PC-3 (cell line): ENCODE measurements around the gene USP48. TPM values are rescaled to one million over a fixed set of nuclear protein-coding genes. Genes with fewer than 3 reads are reported as not detected.
"Not testable (repeated sequence)": the region's sequence is repeated elsewhere in the genome, so short reads cannot be mapped to it uniquely, and the experiment has no call there.

Experiments used
- ATAC-seq: fragments of 200-7000 bp; cut with Tn5 transposase; 2 replicates; pipeline ENCODE4 v1.9.1; 2020; ENCODE audit warnings: mild to moderate bottlenecking, moderate library complexity
- BruUV-seq: library from RNA; stranded (reverse); fragments of 400-500 nt; replicated peaks from 2 replicates; lab custom pipeline; 2021; lab: Mats Ljungman, UMichigan
- CTCF ChIA-PET: fragments of 300-600 bp; sonication (Branson Sonifier 250); formaldehyde crosslinking; loops from one replicate; lab custom pipeline; 2022; ENCODE audit warnings: antibody characterized with exemption; lab: Charles Lee
- POLR2A ChIA-PET: fragments of 300-600 bp; sonication (Branson Sonifier 250); formaldehyde crosslinking; loops from one replicate; lab custom pipeline; 2022; ENCODE audit warnings: antibody characterized with exemption; ENCODE audit not compliant: unreplicated experiment; lab: Charles Lee
- DNase-seq: peaks from one replicate; pipeline ENCODE4 v3.0.0-alpha.2; 2015
- H2AFZ ChIP-seq: fragments of 300-600 bp; sonication (generic); 2 replicates; pipeline ENCODE4 v1.6.0; 2016; ENCODE audit warnings: antibody characterized with exemption, low read length
- H3F3A ChIP-seq: fragments of 300-600 bp; sonication (generic); one replicate; pipeline ENCODE4 v1.6.0; 2017; ENCODE audit warnings: antibody characterized with exemption, low read length, control low read depth, mild to moderate bottlenecking; ENCODE audit not compliant: unreplicated experiment
- H3K27ac ChIP-seq: fragments of 300-600 bp; sonication (generic); 2 replicates; pipeline ENCODE4 v1.5.1; 2016; ENCODE audit warnings: mild to moderate bottlenecking, low read length
- H3K27me3 ChIP-seq: fragments of 300-600 bp; sonication (generic); 2 replicates; pipeline ENCODE4 v1.6.1; 2016; ENCODE audit warnings: low read length, mixed read lengths
- H3K36me3 ChIP-seq: fragments of 300-600 bp; sonication (generic); 2 replicates; pipeline ENCODE4 v1.6.1; 2016; ENCODE audit warnings: low read depth, mixed run types, low read length, mixed read lengths
- H3K4me1 ChIP-seq: fragments of 300-600 bp; sonication (generic); 2 replicates; pipeline ENCODE4 v1.5.1; 2016; ENCODE audit warnings: low read length; ENCODE audit not compliant: insufficient read depth
- H3K4me2 ChIP-seq: fragments of 300-600 bp; sonication (generic); 2 replicates; pipeline ENCODE4 v1.6.0; 2016; ENCODE audit warnings: low read length
- H3K4me3 ChIP-seq: fragments of 300-600 bp; sonication (generic); 2 replicates; pipeline ENCODE4 v1.5.1; 2016; ENCODE audit warnings: mild to moderate bottlenecking, low read length, mixed read lengths
- H3K79me2 ChIP-seq: fragments of 300-600 bp; sonication (generic); 2 replicates; pipeline ENCODE4 v1.6.1; 2017; ENCODE audit warnings: low read length, mixed read lengths
- H3K9ac ChIP-seq: fragments of 300-600 bp; sonication (generic); 2 replicates; pipeline ENCODE4 v1.6.0; 2016; ENCODE audit warnings: mild to moderate bottlenecking, low read length
- H3K9me2 ChIP-seq: fragments of 300-600 bp; sonication (generic); replicated peaks from 2 replicates; pipeline ENCODE4 v1.6.1; 2016; ENCODE audit warnings: mixed run types, low read length, mixed read lengths
- H3K9me3 ChIP-seq: fragments of 300-600 bp; sonication (generic); 2 replicates; pipeline ENCODE4 v1.6.1; 2016; ENCODE audit warnings: low read length, mixed read lengths
- H4K20me1 ChIP-seq: fragments of 300-600 bp; sonication (generic); 2 replicates; pipeline ENCODE4 v1.6.1; 2016; ENCODE audit warnings: low read length, mixed read lengths
- CTCF ChIP-seq: fragments of 300-600 bp; sonication (generic); conservative IDR thresholded peaks from 2 replicates; pipeline ENCODE4 v1.5.1; 2017; ENCODE audit warnings: antibody characterized with exemption, low read depth, mild to moderate bottlenecking, low read length
- EZH2 ChIP-seq: fragments of 300-600 bp; sonication (generic); IDR thresholded peaks from one replicate; pipeline ENCODE4 v1.6.1; 2017; ENCODE audit warnings: antibody characterized with exemption, mild to moderate bottlenecking, low read length; ENCODE audit not compliant: unreplicated experiment
- EZH2phosphoT487 ChIP-seq: fragments of 300-600 bp; sonication (generic); IDR thresholded peaks from 2 replicates; pipeline ENCODE4 v1.6.1; 2018; ENCODE audit warnings: mild to moderate bottlenecking, antibody characterized with exemption, low read length, borderline replicate concordance
- intact Hi-C: fragments of 100-400 bp; cut with micrococcal nuclease; formaldehyde crosslinking; loops from 2 replicates; pipeline ENCODE4 v1.9.0; 2023
- total RNA-seq: library from RNA; depleted of rRNA; stranded (reverse); fragments of >200 nt; gene quantifications from 2 replicates; pipeline ENCODE4 v1.2.3, GENCODE V29; 2014

USP48 gene
- total RNA-seq, 1 experiment from 2014 or later: 33.3 TPM

- BruUV-seq: TSS peak; percentile 1
- H3K9me3 ChIP-seq: no peaks in the 10 kb centered on the region
- H3K9me2 ChIP-seq: no peaks in the 10 kb centered on the region
- intact Hi-C loops: loop anchor here (10.0 kb wide), 2 partner anchors 155 to 185 kb away; partner anchors contain the start of gene HSPG2
- H3F3A ChIP-seq: no peaks in the 10 kb centered on the region
- H3K36me3 ChIP-seq: 0 out of 2 replicates have a peak, but pooled peaks cover 3% of the 10 kb centered on the region
- H3K27me3 ChIP-seq: no peaks in the 10 kb centered on the region
- no peak for DNase-seq
- no peak overlapping the region for H3K9ac ChIP-seq
- H4K20me1 ChIP-seq: peaks cover 44% of the 10 kb centered on the region
- no peak overlapping the region for H2AFZ ChIP-seq
- peak overlapping the region; percentile 30; the same call in 1 of the 2 replicates for H3K4me3 ChIP-seq
- H3K4me1 ChIP-seq: peaks cover 36% of the 10 kb centered on the region
- ChIA-PET POLR2A (no interaction called here), CTCF (no interaction called here)
- no peak for ATAC-seq
- peaks cover 79% of the 10 kb centered on the region for H3K79me2 ChIP-seq
- H3K27ac ChIP-seq: no peak overlapping the region
- TF ChIP-seq EZH2phosphoT487: no peak
- no peak for TF ChIP-seq EZH2
- TF ChIP-seq CTCF: no peak
- H3K4me2 ChIP-seq: peak overlapping the region; percentile 58
These were observed 3.1 kb downstream of the USP48 start for GRCh38 chr1:21779613-21780521.

- TF ChIP-seq EZH2: no peak
- no peak for TF ChIP-seq EZH2phosphoT487
- TF ChIP-seq CTCF: no peak
- Histone ChIP-seq H3F3A (no peaks in the 10 kb centered on the region), H4K20me1 (peaks cover 44% of the 10 kb centered on the region), H3K27me3 (no peaks in the 10 kb centered on the region), H2AFZ (no peak overlapping the region), H3K36me3 (0 out of 2 replicates have a peak, but pooled peaks cover 3% of the 10 kb centered on the region), H3K79me2 (peaks cover 94% of the 10 kb centered on the region), H3K9me3 (no peaks in the 10 kb centered on the region), H3K4me3 (no peak overlapping the region), H3K9me2 (no peaks in the 10 kb centered on the region), H3K4me1 (peaks cover 31% of the 10 kb centered on the region), H3K27ac (no peak overlapping the region), H3K9ac (no peak overlapping the region), H3K4me2 (peak overlapping the region; percentile 11; the same call in 1 of the 2 replicates)
- intact Hi-C loops: no loop called here
- BruUV-seq: no TSS peak
- ChIA-PET CTCF (no interaction called here), POLR2A (no interaction called here)
- no peak for DNase-seq
- no peak for ATAC-seq
These were observed 4.6 kb downstream of the USP48 start for GRCh38 chr1:21778405-21778727.

- DNase-seq, intact Hi-C loops, H3K27ac ChIP-seq, POLR2A ChIA-PET, H3K4me2 ChIP-seq, H3K9ac ChIP-seq, H3K9me3 ChIP-seq, H3K36me3 ChIP-seq, H2AFZ ChIP-seq, H3F3A ChIP-seq, BruUV-seq, H3K9me2 ChIP-seq, H3K4me3 ChIP-seq, H3K27me3 ChIP-seq, ATAC-seq: not testable (repeated sequence)
- Histone ChIP-seq H4K20me1 (peaks cover 44% of the 10 kb centered on the region), H3K4me1 (peaks cover 31% of the 10 kb centered on the region), H3K79me2 (peaks cover 100% of the 10 kb centered on the region)
- CTCF ChIA-PET: interaction anchor here (0.6 kb wide), 1 partner anchor 249 kb away, joined by 3 read pairs; no protein-coding TSS in a partner anchor
These were observed 6.0 kb downstream of the USP48 start for GRCh38 chr1:21776925-21777324.
